Activated naive CD8-positive, alpha-beta T cell treated with anti-CD3 and anti-CD28 coated beads, Interleukin-2, amount 50 U/mL, for 16 hours (primary cell): ENCODE measurements around the gene ISOC2.

Experiments used
- DNase-seq: peaks from one replicate; pipeline ENCODE4 v3.0.0-alpha.2; 2020; ENCODE audit warnings: low read depth, low spot score

Gene ISOC2

DNA sequence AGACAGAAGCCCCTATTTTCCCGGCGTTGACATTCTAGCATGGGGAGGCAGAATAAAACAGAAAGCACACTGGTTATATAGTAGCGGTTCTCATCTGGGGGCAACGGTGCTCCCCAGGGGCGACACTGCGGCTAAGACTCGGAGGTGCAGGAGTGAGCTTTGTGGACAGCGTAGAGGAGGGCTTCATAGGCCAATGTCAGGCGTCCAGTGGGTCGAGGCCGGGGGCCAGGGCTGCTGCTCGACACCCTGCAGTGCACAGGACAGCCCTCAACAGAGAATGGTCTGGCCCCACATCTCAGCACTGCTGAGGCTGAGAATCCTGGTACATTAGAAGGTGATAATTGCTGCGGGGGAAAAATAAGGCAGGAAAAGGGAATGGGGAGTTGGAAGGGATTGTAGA, 16.5 kb upstream of the ISOC2 start:
- DNase-seq = no peak

GRCh38 chr19:55476100-55476775, 14.8 kb upstream of the ISOC2 start, which contains the start of gene ZNF628:
Gene ZNF628, plus strand, starts transcription at chr19:55476617. Its CDS starts 3,294 bp downstream, at chr19:55479911.
- peak; percentile 99 for DNase-seq

- DNase-seq = no peak
Measured at GRCh38 chr19:55474269-55475265, 13.1 kb upstream of the ISOC2 start.

- DNase-seq = no peak
Measured at GRCh38 chr19:55473225-55474012, 12.0 kb upstream of the ISOC2 start.

DNA sequence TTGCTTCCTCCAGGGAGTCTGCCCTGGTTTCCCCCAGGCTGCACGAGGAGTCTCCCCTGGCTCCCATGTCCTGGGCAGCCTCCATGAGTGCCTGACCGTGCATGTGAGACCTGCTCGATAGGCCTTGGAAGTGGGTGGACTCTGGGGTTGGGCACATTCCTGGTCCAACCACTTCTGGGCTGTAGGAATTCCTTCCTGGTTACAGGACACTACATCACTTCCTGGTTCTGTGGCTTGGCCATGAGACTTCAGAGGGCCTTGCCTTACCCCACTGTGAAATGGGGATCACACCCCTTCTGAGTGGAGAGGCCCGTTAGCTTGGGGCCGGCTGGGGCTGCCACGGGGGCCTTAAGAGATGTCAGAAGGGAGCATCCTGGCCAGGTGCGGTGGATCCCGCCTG, 11.0 kb upstream of the ISOC2 start:
- DNase-seq = no peak

- no peak for DNase-seq
Measured at GRCh38 chr19:55471266-55471665, 9.8 kb upstream of the ISOC2 start.

DNA sequence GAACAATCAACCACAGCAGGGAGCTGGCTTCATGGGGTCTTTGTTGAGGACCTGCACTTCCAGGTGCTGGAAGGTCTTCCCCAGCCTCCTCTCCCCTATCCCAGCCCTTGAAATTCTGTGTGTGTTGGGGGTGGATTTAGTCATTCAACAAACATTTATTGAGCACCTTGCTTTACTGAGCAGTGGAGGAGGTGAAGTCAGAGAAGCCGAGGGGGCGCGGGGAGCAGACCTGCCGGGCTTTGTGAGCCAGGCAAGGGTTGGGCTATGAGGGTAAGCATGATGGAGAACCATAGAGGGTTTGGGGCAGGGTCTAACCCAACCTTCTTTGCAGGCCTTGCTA, 6.6 kb upstream of the ISOC2 start:
- DNase-seq = no peak

GRCh38 chr19:55467236-55468053, 6.0 kb upstream of the ISOC2 start:
- DNase-seq = no peak

DNA sequence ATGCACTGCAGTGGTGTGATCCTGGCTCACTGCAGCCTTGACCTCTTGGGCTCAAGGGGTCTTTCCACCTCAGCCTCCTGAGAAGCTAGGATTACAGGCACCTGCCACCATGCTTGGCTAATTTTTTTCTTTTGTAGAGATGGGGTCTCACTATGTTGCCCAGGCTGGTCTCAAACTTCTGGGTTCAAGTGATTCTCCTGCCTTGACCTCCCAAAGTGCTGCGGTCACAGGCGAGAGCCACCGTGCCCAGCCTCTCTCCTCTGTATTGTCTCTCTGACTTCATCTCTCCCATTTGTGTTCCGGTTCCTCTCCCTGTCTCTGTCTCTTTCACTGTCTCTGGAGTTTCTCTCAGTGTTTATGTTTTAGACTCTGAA, 4.8 kb upstream of the ISOC2 start:
- no peak for DNase-seq

GRCh38 chr19:55465460-55466240, 4.2 kb upstream of the ISOC2 start:
- no peak for DNase-seq

DNA sequence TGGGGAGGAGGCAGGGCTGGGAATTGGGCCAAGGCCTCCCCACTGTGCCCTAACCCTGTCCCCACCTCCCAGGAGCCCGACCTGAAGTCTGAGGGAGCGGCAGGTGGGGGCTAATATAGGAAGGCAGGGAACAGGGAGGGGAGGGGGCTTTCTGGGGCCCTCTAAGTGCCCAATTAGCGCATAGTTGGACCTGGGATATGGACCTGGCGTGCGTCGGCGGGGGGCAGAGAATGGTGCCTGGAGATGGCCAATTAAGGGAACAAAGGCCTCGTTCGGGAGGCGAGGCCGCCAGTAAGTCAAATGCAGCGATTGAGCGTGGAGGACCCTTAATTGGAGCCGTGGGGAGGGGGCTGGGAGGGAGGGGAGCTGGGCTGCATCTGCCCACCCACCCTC, 3.2 kb upstream of the ISOC2 start, which contains the start of gene C19orf85:
Gene C19orf85 (minus strand): TSS at position 90 of the 393 bp plus-strand sequence. CDS start 197 bp downstream, outside the sequence.
- no peak for DNase-seq

- no peak for DNase-seq
Measured at GRCh38 chr19:55464039-55464661, 2.7 kb upstream of the ISOC2 start.

GRCh38 chr19:55463583-55464031, 2.2 kb upstream of the ISOC2 start:
- DNase-seq = no peak

DNA sequence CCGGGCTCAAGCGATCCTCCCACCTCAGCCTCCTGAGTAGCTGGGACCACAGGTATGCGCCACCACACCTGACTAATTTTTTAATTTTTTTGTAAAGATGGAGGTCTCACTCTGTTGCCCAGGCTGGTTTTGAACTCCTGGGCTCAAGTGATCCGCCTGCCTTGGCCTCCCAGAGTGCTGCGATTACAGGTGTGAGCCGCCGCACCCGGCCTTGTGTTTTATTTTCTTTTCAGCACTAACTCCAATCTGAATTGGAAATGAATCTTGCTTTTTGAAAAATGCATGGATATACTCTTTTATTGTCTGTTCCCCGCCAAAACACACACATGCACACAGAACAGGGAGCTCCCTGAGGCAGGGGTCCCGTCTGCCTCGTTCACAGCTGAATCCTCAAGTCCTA, 1.3 kb upstream of the ISOC2 start:
- DNase-seq = no peak

- DNase-seq = no peak
Measured at GRCh38 chr19:55461974-55462626, 658 bp upstream of the ISOC2 start.

GRCh38 chr19:55460670-55461258, 678 bp downstream of the ISOC2 start:
- DNase-seq = no peak

DNA sequence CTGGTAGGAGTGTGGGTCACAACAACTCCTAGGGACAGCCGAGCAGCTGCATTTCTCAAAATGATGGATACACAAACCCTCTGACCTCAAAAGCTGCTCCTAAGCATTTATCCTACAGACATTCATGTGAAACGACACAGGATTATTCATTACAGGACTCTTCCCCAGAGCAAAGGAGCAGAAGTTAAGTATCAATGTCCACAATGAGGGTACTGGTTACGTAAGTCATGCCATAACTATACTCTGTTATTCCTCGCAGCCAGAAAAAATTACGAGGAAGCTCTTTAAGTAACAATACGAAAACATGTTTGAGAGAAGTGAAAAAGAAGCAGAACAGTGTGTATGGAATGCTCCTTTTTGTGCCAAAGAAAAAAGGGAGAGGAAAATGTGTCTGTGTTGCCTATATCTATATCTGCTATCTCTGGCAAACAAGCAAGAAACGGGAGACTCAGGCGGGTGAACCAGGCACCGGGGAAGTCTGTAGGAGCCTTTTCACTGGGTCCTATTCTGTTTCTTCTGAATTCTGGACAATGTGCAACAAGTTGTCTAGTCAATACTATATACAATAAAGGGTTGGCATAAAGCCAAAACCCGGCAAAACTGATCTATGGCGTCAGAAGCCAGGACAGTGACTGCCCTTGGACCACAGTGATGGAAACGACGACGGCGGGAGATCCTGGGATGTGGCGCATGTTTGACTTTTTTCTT, 1.3 kb downstream of the ISOC2 start:
- DNase-seq = no peak

- no peak for DNase-seq
Measured at GRCh38 chr19:55459551-55459949, 1.9 kb downstream of the ISOC2 start.
